Measurements from ENCODE around the gene SAPCD2.

SAPCD2 gene

GRCh38 chr9:137069508-137070091, 757 bp downstream of the SAPCD2 start:
- TF ChIP-seq CTCF (IDR thresholded peaks at IDR 0.05): no peak
- H3K27ac ChIP-seq: no peak overlapping the region
- peaks cover 60 to 61% of the 10 kb centered on the region in 2 experiments for H3K4me1 ChIP-seq (ENCODE audit: control insufficient read depth in 1 of 2, insufficient read depth in 1 of 2, low read depth in 1 of 2, low read length in 1 of 2)
- H3K9me3 ChIP-seq: no peaks in the 10 kb centered on the region
- no peaks in the 10 kb centered on the region for H3K36me3 ChIP-seq
- H3K4me3 ChIP-seq (ENCODE audit: low read depth in 1 of 2, low read length in 1 of 2): peak overlapping the region; percentile 55 to 58
- peaks cover 34% of the 10 kb centered on the region for H3K27me3 ChIP-seq

GRCh38 chr9:137068539-137069507, 1.5 kb downstream of the SAPCD2 start:
- H3K27me3 ChIP-seq: peaks cover 32% of the 10 kb centered on the region
- peaks cover 53 to 59% of the 10 kb centered on the region in 2 experiments for H3K4me1 ChIP-seq (ENCODE audit: control insufficient read depth in 1 of 2, insufficient read depth in 1 of 2, low read depth in 1 of 2, low read length in 1 of 2)
- no peaks in the 10 kb centered on the region for H3K9me3 ChIP-seq
- no peaks in the 10 kb centered on the region for H3K36me3 ChIP-seq
- TF ChIP-seq CTCF (IDR thresholded peaks at IDR 0.05): no peak
- peak overlapping the region in 1 of 2 experiments; percentile 58 for H3K4me3 ChIP-seq (ENCODE audit: low read depth in 1 of 2, low read length in 1 of 2)
- H3K27ac ChIP-seq: no peak overlapping the region

GRCh38 chr9:137067860-137068538, 2.4 kb downstream of the SAPCD2 start:
- peaks cover 34% of the 10 kb centered on the region for H3K27me3 ChIP-seq
- H3K9me3 ChIP-seq: no peaks in the 10 kb centered on the region
- no peak overlapping the region for H3K4me3 ChIP-seq (ENCODE audit: low read depth in 1 of 2, low read length in 1 of 2)
- H3K4me1 ChIP-seq (ENCODE audit: control insufficient read depth in 1 of 2, insufficient read depth in 1 of 2, low read depth in 1 of 2, low read length in 1 of 2): peaks cover 45 to 51% of the 10 kb centered on the region in 2 experiments
- H3K36me3 ChIP-seq: no peaks in the 10 kb centered on the region
- TF ChIP-seq CTCF (IDR thresholded peaks at IDR 0.05): peak; percentile 88
- H3K27ac ChIP-seq: no peak overlapping the region

GRCh38 chr9:137066096-137066861, 4.1 kb downstream of the SAPCD2 start:
- Histone ChIP-seq H3K27ac (no peak overlapping the region), H3K27me3 (peaks cover 41% of the 10 kb centered on the region), H3K9me3 (no peaks in the 10 kb centered on the region), H3K36me3 (no peaks in the 10 kb centered on the region), H3K4me3 (ENCODE audit: low read depth in 1 of 2, low read length in 1 of 2) (no peak overlapping the region), H3K4me1 (ENCODE audit: control insufficient read depth in 1 of 2, insufficient read depth in 1 of 2, low read depth in 1 of 2, low read length in 1 of 2) (peaks cover 34% of the 10 kb centered on the region in 2 experiments)
- TF ChIP-seq CTCF (IDR thresholded peaks at IDR 0.05): no peak
